ENCODE data around the gene CACNA1G. TPM values are rescaled to one million over a fixed set of nuclear protein-coding genes. Genes with fewer than 3 reads are reported as not detected.

Gene CACNA1G
- total RNA-seq, 4 donors from 2014 or later = 0.11 to 0.38 (median 0.13) TPM; not detected in 1

DNA sequence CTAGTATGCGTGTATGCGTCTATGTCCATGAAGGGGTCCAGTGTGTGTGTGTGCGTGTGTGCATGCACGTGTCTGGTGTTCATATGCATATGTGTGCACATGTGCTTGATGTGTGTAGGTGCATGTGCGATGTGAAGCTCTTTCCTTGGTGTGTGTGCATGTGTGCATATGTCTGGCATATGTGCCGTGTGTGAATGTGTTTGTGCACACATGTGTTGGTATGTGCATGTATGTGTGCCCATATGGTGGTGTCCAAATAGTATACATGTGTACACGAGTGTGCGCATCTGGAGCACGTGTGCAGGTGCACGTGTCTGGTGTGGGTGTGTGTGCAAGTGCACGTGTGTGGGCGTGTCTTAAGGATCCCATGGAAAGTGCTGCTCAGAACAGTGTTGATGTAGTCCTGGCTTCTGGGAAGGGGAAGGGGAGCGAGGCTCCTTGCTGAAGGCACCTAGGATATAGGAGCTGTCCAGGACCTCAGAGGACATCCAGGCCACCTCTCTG, 17.0 kb downstream of the CACNA1G start:
- DNase-seq = no peak
- Histone ChIP-seq H3K4me3 (no peak overlapping the region), H3K36me3 (no peaks in the 10 kb centered on the region), H3K4me1 (no peaks in the 10 kb centered on the region), H3K27me3 (peaks cover 0 to 30% (median 0%) of the 10 kb centered on the region in 4 donors), H3K9me3 (no peaks in the 10 kb centered on the region), H3K27ac (no peak overlapping the region)
- TF ChIP-seq POLR2A (IDR thresholded peaks at IDR 0.05) = no peak
- TF ChIP-seq, protein P1, sequence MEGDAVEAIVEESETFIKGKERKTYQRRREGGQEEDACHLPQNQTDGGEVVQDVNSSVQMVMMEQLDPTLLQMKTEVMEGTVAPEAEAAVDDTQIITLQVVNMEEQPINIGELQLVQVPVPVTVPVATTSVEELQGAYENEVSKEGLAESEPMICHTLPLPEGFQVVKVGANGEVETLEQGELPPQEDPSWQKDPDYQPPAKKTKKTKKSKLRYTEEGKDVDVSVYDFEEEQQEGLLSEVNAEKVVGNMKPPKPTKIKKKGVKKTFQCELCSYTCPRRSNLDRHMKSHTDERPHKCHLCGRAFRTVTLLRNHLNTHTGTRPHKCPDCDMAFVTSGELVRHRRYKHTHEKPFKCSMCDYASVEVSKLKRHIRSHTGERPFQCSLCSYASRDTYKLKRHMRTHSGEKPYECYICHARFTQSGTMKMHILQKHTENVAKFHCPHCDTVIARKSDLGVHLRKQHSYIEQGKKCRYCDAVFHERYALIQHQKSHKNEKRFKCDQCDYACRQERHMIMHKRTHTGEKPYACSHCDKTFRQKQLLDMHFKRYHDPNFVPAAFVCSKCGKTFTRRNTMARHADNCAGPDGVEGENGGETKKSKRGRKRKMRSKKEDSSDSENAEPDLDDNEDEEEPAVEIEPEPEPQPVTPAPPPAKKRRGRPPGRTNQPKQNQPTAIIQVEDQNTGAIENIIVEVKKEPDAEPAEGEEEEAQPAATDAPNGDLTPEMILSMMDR (IDR thresholded peaks at IDR 0.05) = no peak
- WGBS, 2 donors = 77 to 85% methylated on average over 8 to 11 of the region's 13 CpGs
- intact Hi-C loops (cut with DNase I) = no loop called here

DNA sequence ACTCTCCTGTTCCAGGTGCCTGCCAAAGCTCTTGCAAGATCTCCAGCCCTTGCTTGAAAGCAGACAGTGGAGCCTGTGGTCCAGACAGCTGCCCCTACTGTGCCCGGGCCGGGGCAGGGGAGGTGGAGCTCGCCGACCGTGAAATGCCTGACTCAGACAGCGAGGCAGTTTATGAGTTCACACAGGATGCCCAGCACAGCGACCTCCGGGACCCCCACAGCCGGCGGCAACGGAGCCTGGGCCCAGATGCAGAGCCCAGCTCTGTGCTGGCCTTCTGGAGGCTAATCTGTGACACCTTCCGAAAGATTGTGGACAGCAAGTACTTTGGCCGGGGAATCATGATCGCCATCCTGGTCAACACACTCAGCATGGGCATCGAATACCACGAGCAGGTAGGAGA, 17.7 kb downstream of the CACNA1G start:
- no peak for DNase-seq
- WGBS, 2 donors = 96% methylated on average over 4 of the region's 16 CpGs; no CpG with 5 or more reads in 1 of the 2 donors
- no peaks in the 10 kb centered on the region for H3K36me3 ChIP-seq
- TF ChIP-seq POLR2A (IDR thresholded peaks at IDR 0.05) = no peak
- TF ChIP-seq, protein P1 (IDR thresholded peaks at IDR 0.05) = no peak
- intact Hi-C loops (cut with DNase I) = no loop called here
- H3K4me1 ChIP-seq = no peaks in the 10 kb centered on the region
- H3K27me3 ChIP-seq = peaks cover 0 to 30% (median 0%) of the 10 kb centered on the region in 4 donors
- H3K9me3 ChIP-seq = no peaks in the 10 kb centered on the region
- H3K4me3 ChIP-seq = no peak overlapping the region
- no peak overlapping the region for H3K27ac ChIP-seq

DNA sequence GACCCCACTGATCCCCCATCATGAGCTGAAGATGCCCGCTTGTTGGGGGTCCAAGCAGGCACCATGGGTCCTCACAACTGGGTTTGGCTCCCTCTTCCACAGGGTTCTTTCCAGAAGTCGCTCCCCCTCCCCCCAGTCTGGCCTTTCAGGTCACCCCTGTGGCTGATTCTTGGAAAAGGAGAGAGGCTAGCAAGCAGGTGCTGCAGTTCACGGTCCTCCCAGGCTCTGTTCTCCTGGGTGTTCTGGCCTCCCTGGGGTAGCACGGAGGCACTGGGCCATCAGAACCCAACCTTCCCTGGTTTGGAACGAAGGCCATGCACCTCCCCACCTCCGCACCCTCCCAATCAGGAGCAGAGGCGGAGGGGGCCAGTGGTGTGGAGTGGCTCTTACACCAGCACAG, 18.9 kb downstream of the CACNA1G start:
- intact Hi-C loops (cut with DNase I) = no loop called here
- no peak for TF ChIP-seq POLR2A (IDR thresholded peaks at IDR 0.05)
- WGBS, 2 donors = 43% methylated on average over 1 of the region's 7 CpGs; no CpG with 5 or more reads in 1 of the 2 donors
- no peak overlapping the region for H3K27ac ChIP-seq
- H3K36me3 ChIP-seq = no peaks in the 10 kb centered on the region
- no peaks in the 10 kb centered on the region for H3K4me1 ChIP-seq
- H3K4me3 ChIP-seq = no peak overlapping the region
- no peak for DNase-seq
- peaks cover 0 to 30% (median 0%) of the 10 kb centered on the region in 4 donors for H3K27me3 ChIP-seq
- no peaks in the 10 kb centered on the region for H3K9me3 ChIP-seq

DNA sequence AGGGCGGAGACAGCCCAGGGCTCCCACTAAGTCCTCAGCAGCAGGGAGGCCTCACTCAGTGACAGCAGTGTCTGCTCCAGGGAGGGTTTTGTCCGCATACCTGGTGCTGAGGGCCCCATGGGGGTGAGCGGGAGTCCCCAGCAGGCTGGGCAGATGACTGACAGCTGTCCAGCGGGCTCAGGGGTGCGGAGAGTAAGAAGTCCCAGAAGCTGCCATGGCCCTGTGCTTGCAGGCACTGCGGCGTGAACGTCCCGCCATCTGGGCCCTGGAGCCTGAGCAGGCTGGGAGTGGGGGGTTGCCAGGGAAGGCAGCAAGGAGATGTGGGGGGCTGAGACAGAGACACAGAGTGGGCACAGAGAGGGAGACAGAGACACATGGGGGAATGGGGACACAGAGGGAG, 20.1 kb downstream of the CACNA1G start:
- H3K27ac ChIP-seq = no peak overlapping the region
- TF ChIP-seq POLR2A (IDR thresholded peaks at IDR 0.05) = no peak
- TF ChIP-seq, protein P1 (IDR thresholded peaks at IDR 0.05) = no peak
- WGBS, 2 donors = no CpG with 5 or more reads among the region's 9 CpGs
- H3K9me3 ChIP-seq = no peaks in the 10 kb centered on the region
- intact Hi-C loops (cut with DNase I) = no loop called here
- no peak for DNase-seq
- H3K4me1 ChIP-seq = no peaks in the 10 kb centered on the region
- no peaks in the 10 kb centered on the region for H3K36me3 ChIP-seq
- H3K4me3 ChIP-seq = no peak overlapping the region
- peaks cover 0 to 30% (median 0%) of the 10 kb centered on the region in 4 donors for H3K27me3 ChIP-seq

DNA sequence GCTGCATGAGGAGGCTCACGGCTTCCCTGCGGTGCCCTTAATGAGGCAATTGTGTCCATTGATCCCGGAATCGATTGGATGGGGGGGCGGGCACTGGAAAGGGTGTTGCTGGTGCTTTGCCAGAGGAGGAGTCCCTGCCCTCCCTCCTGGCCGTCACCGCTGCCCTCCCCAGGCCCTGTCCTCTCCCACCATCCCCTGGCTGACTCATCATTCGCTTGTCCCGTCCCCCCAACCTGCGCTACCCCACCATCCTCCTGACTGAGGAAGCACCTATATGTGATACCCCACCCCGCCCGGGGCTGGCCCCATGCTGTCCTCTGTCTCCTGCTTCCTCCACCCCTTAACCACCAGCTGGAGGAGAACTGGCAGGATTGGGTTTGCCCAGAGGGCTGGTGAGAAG, 20.8 kb downstream of the CACNA1G start:
- no peak overlapping the region for H3K27ac ChIP-seq
- no peaks in the 10 kb centered on the region for H3K4me1 ChIP-seq
- no peaks in the 10 kb centered on the region for H3K36me3 ChIP-seq
- DNase-seq = no peak
- H3K4me3 ChIP-seq = no peak overlapping the region
- 79 to 89% methylated on average over 8 to 12 of the region's 12 CpGs for WGBS, 2 donors
- no peaks in the 10 kb centered on the region for H3K9me3 ChIP-seq
- H3K27me3 ChIP-seq = peaks cover 0 to 30% (median 0%) of the 10 kb centered on the region in 4 donors
- intact Hi-C loops (cut with DNase I) = no loop called here
- no peak for TF ChIP-seq POLR2A (IDR thresholded peaks at IDR 0.05)
- TF ChIP-seq, protein P1 (IDR thresholded peaks at IDR 0.05) = no peak

DNA sequence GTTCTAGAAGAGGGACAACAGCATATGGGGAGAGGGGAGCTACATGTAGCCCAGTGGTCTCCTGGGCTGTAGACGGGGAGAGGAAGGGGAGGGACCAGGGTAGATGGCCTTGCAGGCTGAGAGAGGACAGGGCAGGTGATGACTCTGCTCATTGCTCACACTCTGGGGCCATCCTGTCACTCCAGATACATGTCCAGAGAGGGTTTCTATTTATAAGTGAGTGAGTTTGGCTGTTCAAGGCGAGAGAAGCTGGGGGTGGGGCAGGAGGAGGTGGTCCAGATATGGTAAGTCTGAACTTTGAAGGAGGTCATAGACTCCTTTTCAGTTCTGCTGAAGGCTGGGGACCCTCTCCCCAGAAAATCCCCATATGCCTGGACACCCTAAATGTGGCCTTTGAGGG, 22.2 kb downstream of the CACNA1G start:
- intact Hi-C loops (cut with DNase I) = no loop called here
- TF ChIP-seq, protein P1 (IDR thresholded peaks at IDR 0.05) = no peak
- no peak for TF ChIP-seq POLR2A (IDR thresholded peaks at IDR 0.05)
- Histone ChIP-seq H3K4me1 (no peaks in the 10 kb centered on the region), H3K9me3 (no peaks in the 10 kb centered on the region), H3K27me3 (peaks cover 0 to 26% (median 0%) of the 10 kb centered on the region in 4 donors), H3K36me3 (no peaks in the 10 kb centered on the region), H3K27ac (no peak overlapping the region), H3K4me3 (no peak overlapping the region)
- WGBS, 2 donors = 65 to 71% methylated on average over 1 to 2 of the region's 2 CpGs
- no peak for DNase-seq

All from esophagus squamous epithelium (tissue), 5 donors.